GM13977 (cell line): Measurements from ENCODE around the gene CFDP1.

Experiments used
- DNase-seq: peaks from one replicate; pipeline ENCODE4 v3.0.0; 2012; ENCODE audit warnings: low spot score
- in situ Hi-C: fragments of 300-500 bp; cut with MboI; formaldehyde crosslinking; loops from one replicate; pipeline ENCODE4 v1.12.0; 2022; ENCODE audit warnings: low sequenced_read_pairs, low pct_unique_long_range_greater_than_20kb, mixed read lengths, inconsistent platforms; ENCODE audit not compliant: unreplicated experiment
- TF ChIP-seq, protein P1 (sequence below): IDR thresholded peaks from 2 replicates; pipeline ENCODE4 v1.5.1; 2012; ENCODE audit warnings: mild to moderate bottlenecking, control low read depth; ENCODE audit not compliant: insufficient read depth; ENCODE audit errors: extremely low read depth, missing control alignments

The CFDP1 gene

DNA sequence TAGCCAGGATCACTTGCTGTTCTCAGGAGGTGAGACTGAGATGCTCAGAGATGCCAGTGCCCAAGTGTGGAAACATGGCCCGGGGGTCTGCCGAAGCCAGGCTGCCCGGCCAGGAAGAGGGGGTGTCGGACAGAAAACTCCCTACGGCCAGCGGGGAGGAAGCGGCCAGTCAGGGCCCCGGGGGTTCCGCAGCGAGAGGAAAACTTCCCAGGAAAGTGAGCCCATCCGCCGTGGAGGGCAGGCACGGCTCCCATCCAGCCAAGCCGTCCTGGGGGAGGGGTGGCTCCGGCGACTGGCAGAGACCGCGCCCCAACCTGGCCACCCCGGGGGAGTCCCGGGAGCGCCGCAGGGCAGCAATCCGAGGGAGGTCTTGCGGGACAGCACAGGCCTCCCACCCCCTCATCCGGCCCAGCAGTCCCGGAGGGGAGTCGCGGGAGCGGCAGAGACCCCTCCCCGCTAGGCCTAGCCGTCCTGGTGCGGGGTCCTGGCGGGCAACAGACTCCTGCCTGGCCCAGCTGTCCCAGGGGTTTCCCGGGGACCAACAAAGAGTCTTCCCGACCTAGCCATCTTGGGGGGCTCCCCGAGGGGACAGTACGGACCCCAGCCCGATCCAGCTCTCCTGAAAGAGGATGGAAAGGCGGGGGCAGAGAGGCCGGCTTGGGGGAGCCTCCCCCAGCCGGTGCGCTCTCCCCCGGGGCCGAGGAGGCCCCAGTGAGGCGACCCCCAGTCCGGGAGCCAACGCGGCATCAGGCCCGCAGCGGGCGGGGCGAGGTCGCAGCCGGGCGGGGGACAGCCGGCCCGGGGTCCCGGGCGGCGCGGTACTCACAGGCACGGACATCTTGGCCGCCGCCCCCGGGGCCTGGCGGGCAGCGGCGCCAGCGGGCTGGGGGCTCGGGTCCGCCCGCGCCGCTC lies 168.0 kb downstream of the CFDP1 start:
- in situ Hi-C loops = no loop called here
- TF ChIP-seq, protein P1, sequence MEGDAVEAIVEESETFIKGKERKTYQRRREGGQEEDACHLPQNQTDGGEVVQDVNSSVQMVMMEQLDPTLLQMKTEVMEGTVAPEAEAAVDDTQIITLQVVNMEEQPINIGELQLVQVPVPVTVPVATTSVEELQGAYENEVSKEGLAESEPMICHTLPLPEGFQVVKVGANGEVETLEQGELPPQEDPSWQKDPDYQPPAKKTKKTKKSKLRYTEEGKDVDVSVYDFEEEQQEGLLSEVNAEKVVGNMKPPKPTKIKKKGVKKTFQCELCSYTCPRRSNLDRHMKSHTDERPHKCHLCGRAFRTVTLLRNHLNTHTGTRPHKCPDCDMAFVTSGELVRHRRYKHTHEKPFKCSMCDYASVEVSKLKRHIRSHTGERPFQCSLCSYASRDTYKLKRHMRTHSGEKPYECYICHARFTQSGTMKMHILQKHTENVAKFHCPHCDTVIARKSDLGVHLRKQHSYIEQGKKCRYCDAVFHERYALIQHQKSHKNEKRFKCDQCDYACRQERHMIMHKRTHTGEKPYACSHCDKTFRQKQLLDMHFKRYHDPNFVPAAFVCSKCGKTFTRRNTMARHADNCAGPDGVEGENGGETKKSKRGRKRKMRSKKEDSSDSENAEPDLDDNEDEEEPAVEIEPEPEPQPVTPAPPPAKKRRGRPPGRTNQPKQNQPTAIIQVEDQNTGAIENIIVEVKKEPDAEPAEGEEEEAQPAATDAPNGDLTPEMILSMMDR = no peak
- DNase-seq = no peak

DNA sequence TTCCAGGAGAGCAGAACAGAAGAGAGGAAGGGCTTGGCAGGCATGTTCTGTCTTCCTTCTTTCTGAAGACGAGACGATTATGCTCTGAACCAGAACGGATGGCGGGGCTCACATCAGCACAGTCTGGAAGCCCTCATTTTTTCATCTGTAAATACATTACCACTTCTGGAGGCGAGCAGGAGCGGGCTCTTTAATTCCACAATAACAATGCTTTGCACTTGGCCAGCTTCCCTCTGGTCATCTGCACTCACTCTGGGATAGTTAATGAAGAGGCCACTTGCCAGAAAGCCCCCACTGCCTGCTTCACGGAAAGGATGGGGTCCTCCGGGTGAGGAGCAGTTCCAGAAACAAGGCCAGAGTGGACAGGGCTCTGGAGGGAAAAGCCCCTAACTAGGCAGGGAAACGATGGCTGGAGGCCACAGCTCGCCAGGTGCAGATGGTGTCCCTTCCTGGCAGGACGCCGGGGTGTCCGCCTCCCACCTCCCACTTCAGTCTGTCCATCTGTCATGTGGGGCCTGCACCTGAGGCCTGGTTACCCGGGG lies 168.8 kb downstream of the CFDP1 start:
- in situ Hi-C loops = no loop called here
- DNase-seq = no peak
- TF ChIP-seq, protein P1 = no peak

DNA sequence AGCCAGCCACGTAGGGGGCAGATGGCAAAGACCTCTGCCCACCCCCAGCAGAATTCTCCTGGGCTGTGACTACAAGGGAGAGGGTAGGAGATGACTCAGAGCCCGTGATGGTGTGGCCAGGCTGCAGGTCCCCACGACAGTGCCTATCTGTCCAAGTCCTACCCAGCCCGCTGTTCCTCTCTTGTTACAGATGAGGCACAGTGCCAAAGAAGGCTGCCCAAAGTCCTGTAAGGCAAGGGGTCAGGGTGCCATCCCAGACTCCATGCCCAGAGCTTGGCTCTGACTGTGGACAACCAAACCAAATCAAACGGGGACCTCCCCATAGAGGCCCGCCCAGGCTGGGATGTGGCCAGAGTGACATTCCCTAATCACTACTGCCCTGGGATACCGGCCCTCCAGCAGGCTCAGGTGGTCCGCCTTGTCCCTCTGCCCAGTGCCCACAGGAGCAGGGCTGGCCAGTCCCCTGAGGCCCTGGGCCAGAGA lies 169.3 kb downstream of the CFDP1 start:
- DNase-seq = no peak
- in situ Hi-C loops = no loop called here
- TF ChIP-seq, protein P1 = no peak

DNA sequence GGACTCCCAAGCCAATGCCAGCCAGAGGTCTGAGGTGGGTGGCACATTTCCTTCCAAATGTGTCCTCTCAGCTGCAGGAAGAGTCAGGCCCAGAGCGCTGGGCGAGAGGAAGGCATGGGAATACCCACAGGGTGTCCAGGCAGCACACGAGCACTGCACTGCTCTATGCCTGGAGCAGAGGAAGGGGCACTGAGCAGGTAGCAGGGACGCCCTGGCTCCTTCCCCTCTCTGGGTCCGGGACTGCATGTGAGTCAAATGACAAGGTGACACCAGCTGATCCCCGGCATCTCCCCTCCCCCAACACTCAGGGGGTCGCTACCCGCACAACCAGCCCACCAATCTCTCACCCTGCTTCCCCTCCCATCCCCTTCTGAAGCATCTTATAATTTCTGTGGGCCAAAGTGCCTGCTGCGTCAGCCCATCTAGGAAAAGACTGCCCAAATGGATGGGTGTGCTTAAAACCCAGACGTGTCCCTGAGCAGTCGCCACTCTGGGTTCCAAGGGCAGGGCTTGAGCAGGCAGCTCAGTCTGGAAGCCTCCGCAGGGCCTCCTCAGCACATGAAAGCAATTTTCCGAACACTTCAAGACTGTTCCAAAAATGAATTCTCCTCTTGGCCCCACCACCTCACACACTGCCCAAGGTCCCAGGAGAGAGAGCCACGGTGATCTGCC lies 169.9 kb downstream of the CFDP1 start:
- DNase-seq = no peak
- in situ Hi-C loops = no loop called here
- TF ChIP-seq, protein P1 = no peak

DNA sequence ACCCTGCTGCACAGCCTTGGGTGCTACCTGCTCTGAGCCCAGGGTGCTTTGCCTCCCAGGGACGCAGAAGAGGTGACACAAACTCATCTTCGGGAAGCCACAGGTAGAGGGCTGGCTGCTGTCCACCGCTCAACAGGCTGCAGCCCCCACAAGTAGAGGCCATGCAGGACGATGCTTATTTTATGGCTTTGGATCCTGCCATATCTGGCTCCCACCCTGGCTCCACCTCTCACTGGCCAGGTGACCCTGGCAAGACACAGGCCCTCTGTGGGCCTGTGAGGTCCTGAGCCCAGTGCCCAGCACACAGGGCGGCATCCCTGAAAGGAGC lies 170.5 kb downstream of the CFDP1 start:
- in situ Hi-C loops = no loop called here
- no peak for DNase-seq
- TF ChIP-seq, protein P1 = no peak

DNA sequence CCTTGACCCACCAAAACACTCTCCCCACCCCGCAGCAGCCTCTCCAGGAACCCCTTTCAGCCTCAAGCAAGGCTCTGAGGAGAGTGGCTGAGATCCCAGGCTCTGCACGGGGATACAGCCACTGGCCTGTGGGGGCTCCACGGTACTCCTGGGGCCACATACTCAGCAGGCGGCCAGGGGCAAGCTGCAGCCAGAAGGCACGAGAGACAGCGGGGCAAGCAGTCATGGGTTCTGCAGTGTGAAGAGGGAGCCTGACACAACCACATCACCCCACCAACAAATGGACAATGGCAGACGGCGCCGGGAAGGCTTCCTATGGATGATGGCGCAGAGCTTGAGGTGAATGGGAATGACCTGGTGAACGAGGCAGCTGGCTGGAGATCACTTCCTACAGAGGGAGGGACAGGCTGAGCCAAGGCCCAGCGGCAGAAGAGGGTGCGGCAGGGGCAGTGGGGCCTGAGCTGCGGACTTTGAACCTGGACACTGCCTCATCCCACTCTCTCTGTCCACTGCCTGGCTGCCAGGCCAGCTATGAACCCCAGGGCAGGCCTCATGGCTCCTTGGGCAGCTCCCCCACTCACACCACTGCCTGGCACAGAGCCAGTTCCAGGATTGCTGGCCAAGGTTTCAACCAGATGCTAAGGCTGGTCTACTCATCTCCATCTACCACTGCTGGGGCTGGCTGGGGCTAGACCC lies 171.1 kb downstream of the CFDP1 start:
- in situ Hi-C loops = no loop called here
- TF ChIP-seq, protein P1 = no peak
- DNase-seq = no peak
